ENCODE measurements around the gene KIF7.
"Not testable (repeated sequence)": the region's sequence is repeated elsewhere in the genome, so short reads cannot be mapped to it uniquely, and the experiment has no call there.

The KIF7 gene

GRCh38 chr15:89615135-89615534 lies 40.1 kb downstream of the KIF7 start:
- DNase-seq: no peak

GRCh38 chr15:89614164-89614563 lies 41.1 kb downstream of the KIF7 start:
- DNase-seq: no peak

GRCh38 chr15:89613031-89613430 lies 42.2 kb downstream of the KIF7 start:
- no peak for DNase-seq

GRCh38 chr15:89611317-89611716 lies 44.0 kb downstream of the KIF7 start:
- DNase-seq: no peak

- no peak for DNase-seq
Observed at GRCh38 chr15:89599021-89599420, 56.2 kb downstream of the KIF7 start.

- no peak for DNase-seq
Observed at GRCh38 chr15:89593018-89593417, 62.2 kb downstream of the KIF7 start.

GRCh38 chr15:89591834-89592233 lies 63.4 kb downstream of the KIF7 start:
- DNase-seq: no peak

GRCh38 chr15:89587955-89588354 lies 67.3 kb downstream of the KIF7 start:
- no peak for DNase-seq

GRCh38 chr15:89586651-89587050 lies 68.6 kb downstream of the KIF7 start:
- no peak for DNase-seq

- not testable (repeated sequence) for DNase-seq
Observed at GRCh38 chr15:89580747-89581146, 74.5 kb downstream of the KIF7 start.

GRCh38 chr15:89578146-89578545 lies 77.1 kb downstream of the KIF7 start:
- no peak for DNase-seq
